ENCODE data around the gene SYPL1. TPM values are rescaled to one million over a fixed set of nuclear protein-coding genes. Genes with fewer than 3 reads are reported as not detected.

SYPL1 gene
- total RNA-seq, 1 experiment from 2014 or later: 39.2 TPM

GRCh38 chr7:106062006-106062405 is 50.1 kb downstream of the SYPL1 start:
- Histone ChIP-seq H3K79me2 (ENCODE audit: insufficient read depth, low read length) (no peaks in the 10 kb centered on the region), H3K4me2 (ENCODE audit: insufficient read depth, insufficient read length, low read length) (no peak overlapping the region), H2AFZ (ENCODE audit: low read length) (no peak overlapping the region), H4K91ac (ENCODE audit: insufficient read length, low read depth, low read length) (no peak overlapping the region), H2BK5ac (ENCODE audit: insufficient read length, low read length) (no peak overlapping the region), H2BK15ac (ENCODE audit: low read depth, low read length) (no peak overlapping the region), H4K8ac (replicated peaks; ENCODE audit: insufficient read length, low read depth, low read length) (no peak overlapping the region), H3K14ac (ENCODE audit: insufficient read depth, low read length) (no peak overlapping the region), H3K4me1 (ENCODE audit: insufficient read depth, low read length) (no peaks in the 10 kb centered on the region), H2BK120ac (ENCODE audit: low read depth, low read length, poor library complexity, severe bottlenecking) (no peak overlapping the region), H2BK12ac (ENCODE audit: insufficient read length, low read depth, low read length) (no peak overlapping the region), H3K23me2 (ENCODE audit: insufficient read length, low read depth, low read length, poor library complexity, severe bottlenecking) (no peaks in the 10 kb centered on the region), H3K56ac (ENCODE audit: insufficient read length, low read depth, low read length) (no peak overlapping the region), H3K79me1 (ENCODE audit: insufficient read depth, low read depth, low read length, poor library complexity, severe bottlenecking) (no peaks in the 10 kb centered on the region), H3K27me3 (ENCODE audit: insufficient read depth, low read length) (no peaks in the 10 kb centered on the region), H2BK20ac (ENCODE audit: low read depth, low read length, poor library complexity, severe bottlenecking) (no peak overlapping the region), H3K18ac (ENCODE audit: insufficient read length, low read depth, low read length) (no peak overlapping the region), H2AK5ac (ENCODE audit: insufficient read length, low read length) (no peak overlapping the region), H3K4ac (ENCODE audit: low read depth, low read length) (no peak overlapping the region), H3K23ac (ENCODE audit: insufficient read length, low read depth, low read length) (no peak overlapping the region), H3K9me3 (ENCODE audit: control insufficient read depth, low read depth, low read length) (no peaks in the 10 kb centered on the region), H4K20me1 (ENCODE audit: control insufficient read depth, insufficient read depth, insufficient read length) (no peaks in the 10 kb centered on the region), H4K5ac (ENCODE audit: insufficient read length, low read depth, low read length) (no peak overlapping the region), H3K9ac (ENCODE audit: extremely low read depth, insufficient read length, low read length) (no peak overlapping the region), H3K27ac (ENCODE audit: insufficient read length, low read depth, low read length) (no peak overlapping the region), H3T11ph (ENCODE audit: low read length) (no peak overlapping the region)
- Mint-ChIP-seq H3K27ac (peak overlapping the region in 1 of 3 experiments; percentile 16; a peak in 1 of 7 replicates), H3K9me3 (peaks cover 6 to 7% of the 10 kb centered on the region in 2 experiments; a peak in 4 of 5 replicates), H3K27me3 (ENCODE audit: low read depth) (peaks cover 3% of the 10 kb centered on the region; the same call in 1 of the 2 replicates), H3K36me3 (ENCODE audit: insufficient read depth in 1 of 3, low read depth in 3 of 3) (peaks cover 0 to 7% (median 0%) of the 10 kb centered on the region in 3 experiments; a peak in 4 of 7 replicates), H3K4me1 (peaks cover 15 to 25% of the 10 kb centered on the region in 2 experiments), H3K4me3 (no peak overlapping the region)
- TF ChIP-seq CTCF (conservative IDR thresholded peaks at IDR 0.05): no peak
- no CpG with 5 or more reads among the region's 7 CpGs for WGBS (ENCODE audit: extremely low coverage, insufficient read length, low lambda C conversion rate)
- no peak for DNase-seq

Data from H9 (cell line).